DMS79 (cell line): ENCODE data around the gene DPPA2.
"Not testable (repeated sequence)": the region's sequence is repeated elsewhere in the genome, so short reads cannot be mapped to it uniquely, and the experiment has no call there.

Source experiments
- DNase-seq: peaks from one replicate; lab custom pipeline; 2025; lab: John Stamatoyannopoulos, UW

Gene DPPA2

GRCh38 chr3:109316162-109316730, at the start of gene DPPA2:
TSS of gene DPPA2 (minus strand) at chr3:109316517. CDS start at chr3:109314542, 1,975 bp downstream.
- no peak for DNase-seq

- DNase-seq = no peak
Measured at GRCh38 chr3:109364088-109364487, 47.8 kb upstream of the DPPA2 start.

GRCh38 chr3:109363634-109364033, 47.3 kb upstream of the DPPA2 start:
- no peak for DNase-seq

- DNase-seq = no peak
Measured at GRCh38 chr3:109362823-109363222, 46.5 kb upstream of the DPPA2 start.

GRCh38 chr3:109358809-109359208, 42.5 kb upstream of the DPPA2 start:
- not testable (repeated sequence) for DNase-seq

GRCh38 chr3:109356442-109357155, 40.3 kb upstream of the DPPA2 start:
- no peak for DNase-seq

GRCh38 chr3:109355625-109356441, 39.5 kb upstream of the DPPA2 start:
- DNase-seq = no peak

- DNase-seq = no peak
Measured at GRCh38 chr3:109353057-109353456, 36.7 kb upstream of the DPPA2 start.

- no peak for DNase-seq
Measured at GRCh38 chr3:109351231-109351630, 34.9 kb upstream of the DPPA2 start.

- DNase-seq = no peak
Measured at GRCh38 chr3:109346770-109347295, 30.5 kb upstream of the DPPA2 start.

- DNase-seq = no peak
Measured at GRCh38 chr3:109346099-109346498, 29.8 kb upstream of the DPPA2 start.

GRCh38 chr3:109339714-109340648, 23.7 kb upstream of the DPPA2 start:
- no peak for DNase-seq

GRCh38 chr3:109339197-109339596, 22.9 kb upstream of the DPPA2 start:
- no peak for DNase-seq

- DNase-seq = no peak
Measured at GRCh38 chr3:109338322-109338721, 22.0 kb upstream of the DPPA2 start.

- DNase-seq = no peak
Measured at GRCh38 chr3:109337393-109337792, 21.1 kb upstream of the DPPA2 start, which contains the start of gene DPPA4. TSS of gene DPPA4 (minus strand) at chr3:109337546. CDS start at chr3:109337517, 29 bp downstream.

GRCh38 chr3:109336291-109336861, 20.1 kb upstream of the DPPA2 start:
- DNase-seq = no peak

GRCh38 chr3:109334572-109334971, 18.3 kb upstream of the DPPA2 start:
- DNase-seq = no peak

- no peak for DNase-seq
Measured at GRCh38 chr3:109331692-109332091, 15.4 kb upstream of the DPPA2 start.

GRCh38 chr3:109330405-109330804, 14.1 kb upstream of the DPPA2 start:
- DNase-seq = no peak

GRCh38 chr3:109328202-109328601, 11.9 kb upstream of the DPPA2 start:
- DNase-seq = no peak

- no peak for DNase-seq
Measured at GRCh38 chr3:109325657-109326056, 9.3 kb upstream of the DPPA2 start.
